ENCODE data around the gene LLGL1.
A peak's percentile ranks its signal among the peaks of the same experiment; 100 is the strongest.

Gene LLGL1

DNA sequence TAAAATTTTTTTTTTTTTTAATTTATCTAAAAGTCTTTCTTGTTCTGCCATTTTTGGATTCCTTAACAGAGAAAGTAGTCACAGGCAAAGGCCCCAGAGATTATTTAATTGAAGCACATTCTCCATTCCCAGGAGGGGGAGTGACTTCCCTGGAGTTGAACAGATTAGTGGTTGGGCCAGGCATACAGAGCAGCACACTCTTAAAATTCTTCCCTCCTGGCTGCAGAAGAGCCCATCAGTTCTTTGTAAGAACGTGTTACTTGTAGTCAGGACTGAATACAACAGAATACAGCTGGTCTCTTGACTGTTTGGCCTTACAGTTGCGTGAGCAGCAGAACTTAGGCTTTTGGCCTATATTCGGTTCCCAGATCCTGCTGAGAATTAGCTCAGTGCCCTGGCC, 40.0 kb upstream of the LLGL1 start:
- Mint-ChIP-seq H3K4me1 (peaks cover 77% of the 10 kb centered on the region), H3K27ac (peak overlapping the region; percentile 72 to 78 (median 76)), H3K4me3 (peak overlapping the region; percentile 91 to 95 (median 93)), H3K9me3 (no peaks in the 10 kb centered on the region), H3K36me3 (ENCODE audit: low read depth) (peaks cover 32% of the 10 kb centered on the region), H3K27me3 (ENCODE audit: low read depth) (no peaks in the 10 kb centered on the region)
- no peak for TF ChIP-seq CTCF (IDR thresholded peaks at IDR 0.05; ENCODE audit: unreplicated experiment in 3 of 3)

DNA sequence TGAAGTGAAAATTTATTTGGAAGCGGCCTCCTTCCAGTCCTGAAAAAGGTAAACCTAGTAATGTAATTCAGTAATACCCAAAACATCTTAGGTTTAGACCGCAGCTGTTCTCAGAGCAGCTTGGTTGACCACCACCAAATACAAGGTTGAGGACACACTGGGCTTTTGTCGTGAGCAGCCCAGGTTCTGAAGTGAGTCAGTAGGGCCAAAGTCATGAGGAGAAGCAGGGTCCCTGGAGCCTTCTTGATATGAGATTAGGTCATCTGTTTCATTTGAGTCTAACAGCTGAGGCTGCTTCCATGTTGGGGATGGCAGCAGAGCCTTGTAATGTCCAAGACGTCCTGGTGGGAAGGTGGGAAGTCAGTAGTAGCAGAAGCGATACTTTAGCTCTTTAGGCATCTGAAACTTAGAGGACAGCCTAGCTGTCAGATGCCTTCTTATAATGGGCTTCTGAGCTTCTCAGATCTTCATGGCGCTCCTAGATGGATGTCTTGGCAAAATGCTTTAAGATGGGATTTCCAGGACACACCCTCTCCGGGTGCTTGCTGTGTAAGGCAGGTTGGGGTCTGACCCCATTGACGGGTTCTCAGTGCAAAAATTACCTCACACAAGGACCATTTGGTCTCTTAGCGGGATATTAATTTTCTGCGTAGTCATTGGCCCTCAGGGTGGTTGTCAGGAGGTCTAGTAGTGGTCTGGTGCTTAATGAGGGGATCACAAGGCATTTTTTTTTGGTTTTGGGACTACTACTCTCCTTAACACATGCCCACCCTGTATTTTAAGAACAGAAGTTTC, 39.4 kb upstream of the LLGL1 start:
- H3K9me3 Mint-ChIP-seq: no peaks in the 10 kb centered on the region
- TF ChIP-seq CTCF (IDR thresholded peaks at IDR 0.05; ENCODE audit: unreplicated experiment in 3 of 3): no peak
- H3K27me3 Mint-ChIP-seq (ENCODE audit: low read depth): no peaks in the 10 kb centered on the region
- peaks cover 77% of the 10 kb centered on the region for H3K4me1 Mint-ChIP-seq
- peak overlapping the region; percentile 72 to 78 (median 76) for H3K27ac Mint-ChIP-seq
- H3K4me3 Mint-ChIP-seq: peak overlapping the region; percentile 91 to 95 (median 93)
- H3K36me3 Mint-ChIP-seq (ENCODE audit: low read depth): peaks cover 39% of the 10 kb centered on the region

DNA sequence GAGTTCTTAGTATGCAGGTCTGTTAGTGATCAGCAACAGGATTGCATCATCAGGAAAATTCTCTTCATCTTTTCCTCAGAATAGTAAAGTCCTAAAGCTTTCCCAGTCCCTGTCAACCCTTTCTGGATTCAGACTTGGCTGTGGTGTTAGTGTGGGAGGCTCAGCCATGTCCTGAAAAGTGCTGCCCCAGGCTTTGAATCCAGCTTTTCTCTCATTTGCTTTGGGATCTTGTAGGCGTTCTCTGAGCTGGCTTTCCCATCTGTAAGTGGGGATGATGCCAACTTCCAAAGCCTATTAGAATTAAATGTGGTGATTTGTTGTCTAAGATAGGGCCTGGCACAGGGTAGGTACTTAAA, 38.8 kb upstream of the LLGL1 start:
- Mint-ChIP-seq H3K4me1 (peaks cover 77% of the 10 kb centered on the region), H3K4me3 (peak overlapping the region; percentile 91 to 95 (median 93)), H3K36me3 (ENCODE audit: low read depth) (peaks cover 43% of the 10 kb centered on the region), H3K27ac (peak overlapping the region; percentile 23 to 72 (median 67)), H3K27me3 (ENCODE audit: low read depth) (no peaks in the 10 kb centered on the region), H3K9me3 (no peaks in the 10 kb centered on the region)
- no peak for TF ChIP-seq CTCF (IDR thresholded peaks at IDR 0.05; ENCODE audit: unreplicated experiment in 3 of 3)

DNA sequence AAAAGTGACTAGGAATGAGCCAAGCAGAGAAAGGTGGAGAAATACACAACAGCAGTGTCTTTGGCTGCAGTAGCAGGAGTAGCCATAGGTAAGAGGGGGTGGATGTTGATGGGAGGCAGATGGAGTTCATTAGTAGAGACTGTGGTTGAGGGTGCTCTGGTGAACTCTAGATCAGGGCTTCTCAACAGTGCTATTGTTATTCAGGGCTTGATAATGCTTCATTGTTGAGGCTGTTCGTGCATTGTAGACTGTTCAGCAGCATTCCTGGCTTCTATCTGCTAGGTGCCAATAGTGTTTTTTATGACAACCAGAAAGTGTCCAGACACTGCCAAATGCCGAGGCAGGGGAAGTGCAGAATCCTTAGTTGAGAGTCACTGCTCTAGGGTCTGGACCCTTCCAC, 38.2 kb upstream of the LLGL1 start:
- H3K27me3 Mint-ChIP-seq (ENCODE audit: low read depth): no peaks in the 10 kb centered on the region
- H3K4me1 Mint-ChIP-seq: peaks cover 72% of the 10 kb centered on the region
- peak overlapping the region; percentile 23 to 72 (median 67) for H3K27ac Mint-ChIP-seq
- H3K4me3 Mint-ChIP-seq: peak overlapping the region; percentile 91 to 95 (median 93)
- TF ChIP-seq CTCF (IDR thresholded peaks at IDR 0.05; ENCODE audit: unreplicated experiment in 3 of 3): no peak
- H3K9me3 Mint-ChIP-seq: no peaks in the 10 kb centered on the region
- H3K36me3 Mint-ChIP-seq (ENCODE audit: low read depth): peaks cover 43% of the 10 kb centered on the region

GRCh38 chr17:18187821-18188761, 37.3 kb upstream of the LLGL1 start:
- peak overlapping the region; percentile 48 to 72 (median 67) for H3K27ac Mint-ChIP-seq
- peaks cover 43% of the 10 kb centered on the region for H3K36me3 Mint-ChIP-seq (ENCODE audit: low read depth)

More at GRCh38 chr17:18187821-18188761, 37.3 kb upstream of the LLGL1 start:
- peak overlapping the region; percentile 91 to 95 (median 93) for H3K4me3 Mint-ChIP-seq
- no peak for TF ChIP-seq CTCF (IDR thresholded peaks at IDR 0.05; ENCODE audit: unreplicated experiment in 3 of 3)
- no peaks in the 10 kb centered on the region for H3K9me3 Mint-ChIP-seq
- H3K27me3 Mint-ChIP-seq (ENCODE audit: low read depth): no peaks in the 10 kb centered on the region
- peaks cover 70% of the 10 kb centered on the region for H3K4me1 Mint-ChIP-seq

Data from nephron (organoid).